OCI-LY7 (cell line): ENCODE measurements around the gene LILRA5. TPM values are rescaled to one million over a fixed set of nuclear protein-coding genes. Genes with fewer than 3 reads are reported as not detected.
"Not testable (repeated sequence)": the region's sequence is repeated elsewhere in the genome, so short reads cannot be mapped to it uniquely, and the experiment has no call there.

ENCODE experiments used
- BruUV-seq: library from RNA; stranded (reverse); fragments of 400-500 nt; replicated peaks from 2 replicates; lab custom pipeline; 2021; lab: Mats Ljungman, UMichigan
- CTCF ChIA-PET: fragments of 300-600 bp; sonication (Branson Sonifier 250); formaldehyde crosslinking; loops from one replicate; lab custom pipeline; 2022; ENCODE audit warnings: antibody characterized with exemption; ENCODE audit not compliant: unreplicated experiment; lab: Charles Lee
- POLR2A ChIA-PET: fragments of 300-600 bp; sonication (Branson Sonifier 250); formaldehyde crosslinking; loops from one replicate; lab custom pipeline; 2022; ENCODE audit warnings: antibody characterized with exemption; lab: Charles Lee
- DNase-seq: peaks from one replicate; pipeline ENCODE4 v3.0.0-alpha.2; 2015; ENCODE audit warnings: low spot score
- H2AFZ ChIP-seq: fragments of 200-600 bp; sonication (generic), shearing (Covaris generic); 2 replicates; pipeline ENCODE4 v1.6.1; 2014; ENCODE audit warnings: mild to moderate bottlenecking, antibody characterized with exemption, low read length, moderate library complexity
- H3K27ac ChIP-seq: fragments of 200-600 bp; sonication (generic); 2 replicates; pipeline ENCODE4 v1.5.1; 2014; ENCODE audit warnings: mixed run types, low read depth, mild to moderate bottlenecking, moderate library complexity, low read length, inconsistent platforms; ENCODE audit not compliant: poor library complexity, severe bottlenecking
- H3K36me3 ChIP-seq: fragments of 200-600 bp; sonication (generic); 2 replicates; pipeline ENCODE4 v1.6.1; 2014; ENCODE audit warnings: mild to moderate bottlenecking, antibody characterized with exemption, low read length, moderate library complexity, mixed read lengths; ENCODE audit not compliant: insufficient read depth
- H3K4me1 ChIP-seq: fragments of 200-600 bp; sonication (generic); 2 replicates; pipeline ENCODE4 v1.5.1; 2014; ENCODE audit warnings: mild to moderate bottlenecking, low read length; ENCODE audit not compliant: insufficient read depth, poor library complexity, severe bottlenecking
- H3K4me2 ChIP-seq: fragments of 200-600 bp; sonication (generic); 2 replicates; pipeline ENCODE4 v1.6.1; 2014; ENCODE audit warnings: mild to moderate bottlenecking, low read length
- H3K4me3 ChIP-seq: fragments of 200-600 bp; sonication (generic); 2 replicates; pipeline ENCODE4 v1.5.1; 2014; ENCODE audit warnings: mild to moderate bottlenecking, low read depth, low read length; ENCODE audit not compliant: poor library complexity, severe bottlenecking
- H3K79me2 ChIP-seq: fragments of 200-600 bp; sonication (generic); 2 replicates; pipeline ENCODE4 v1.6.1; 2016; ENCODE audit warnings: low read depth, mild to moderate bottlenecking, low read length, moderate library complexity, mixed read lengths; ENCODE audit not compliant: insufficient read depth
- H3K9me2 ChIP-seq: fragments of 200-600 bp; sonication (generic); 2 replicates; pipeline ENCODE4 v1.6.1; 2016; ENCODE audit warnings: mild to moderate bottlenecking, low read length, mixed read lengths; ENCODE audit not compliant: insufficient read depth
- H3K9me3 ChIP-seq: fragments of 200-600 bp; sonication (generic); 2 replicates; pipeline ENCODE4 v1.6.1; 2014; ENCODE audit warnings: mild to moderate bottlenecking, mixed run types, low read length, mixed read lengths
- H4K20me1 ChIP-seq: fragments of 200-600 bp; sonication (generic); 2 replicates; pipeline ENCODE4 v1.6.1; 2014; ENCODE audit warnings: mild to moderate bottlenecking, antibody characterized with exemption, low read length, moderate library complexity, mixed read lengths; ENCODE audit not compliant: insufficient read depth
- EZH2phosphoT487 ChIP-seq: fragments of 200-600 bp; sonication (generic); IDR thresholded peaks from 2 replicates; pipeline ENCODE4 v1.6.1; 2018; ENCODE audit warnings: low read depth, borderline replicate concordance, mild to moderate bottlenecking, mixed run types, antibody characterized with exemption, low read length, moderate library complexity, mixed read lengths
- intact Hi-C: fragments of 100-400 bp; cut with micrococcal nuclease; formaldehyde crosslinking; loops from one replicate; pipeline ENCODE4 v1.10.0; 2022; ENCODE audit not compliant: unreplicated experiment
- total RNA-seq, 2 experiments: library from RNA; depleted of rRNA in 1 of 2; stranded (reverse); fragments of >200 nt in 1 of 2; shearing (Covaris generic) in 1 of 2; gene quantifications; 2 replicates each; pipeline ENCODE4 v1.2.3, GENCODE V29; 2014 to 2022
- TF ChIP-seq, protein P1 (sequence below): fragments of 200-600 bp; sonication (generic); conservative IDR thresholded peaks from 2 replicates; pipeline ENCODE4 v1.5.1; 2014; ENCODE audit warnings: mild to moderate bottlenecking, antibody characterized with exemption, low read length, moderate library complexity, mixed read lengths

Gene LILRA5
- total RNA-seq, 2 experiments from 2014 or later = not detected

DNA sequence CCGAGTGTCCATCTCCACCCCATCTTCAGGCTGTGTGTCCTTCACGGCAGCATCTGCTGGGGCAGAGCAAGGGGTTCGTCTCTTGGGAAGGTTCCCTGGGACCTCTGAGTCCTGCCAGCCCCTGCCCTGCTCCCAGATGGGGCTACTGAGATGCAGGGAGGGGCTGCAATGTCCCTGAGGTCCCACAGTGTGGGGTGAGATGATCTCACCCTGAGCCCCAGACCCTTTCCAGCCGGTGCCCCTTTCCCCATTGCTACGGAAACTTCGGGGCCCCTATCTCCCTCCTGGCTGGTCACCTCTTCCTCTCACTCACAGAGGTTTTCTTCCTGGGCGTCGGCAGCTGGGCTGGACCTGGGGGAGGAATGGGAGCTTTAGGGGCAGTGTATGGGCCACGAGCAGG, 37.0 kb downstream of the LILRA5 start:
- CTCF ChIA-PET = no interaction called here

DNA sequence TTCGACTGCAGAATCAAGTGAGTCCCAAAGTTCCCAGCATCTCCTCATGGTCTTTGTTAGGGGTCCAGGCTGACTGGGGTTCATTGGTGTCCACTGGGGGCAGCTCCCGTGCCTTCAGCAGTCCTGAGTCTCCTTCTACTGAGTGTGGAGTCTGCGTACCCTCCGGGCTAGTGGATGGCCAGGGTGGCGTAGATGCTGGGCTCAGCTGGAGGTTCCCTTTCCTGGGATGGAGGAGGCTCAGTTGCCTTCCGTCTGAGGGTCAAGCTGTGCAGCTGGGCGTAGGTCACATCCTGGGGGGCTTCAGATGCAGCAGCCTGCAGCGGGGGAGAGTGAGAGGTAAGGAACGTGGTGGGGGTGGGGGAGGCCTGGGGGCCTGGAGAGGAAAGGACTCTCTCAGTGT, 38.5 kb downstream of the LILRA5 start:
- POLR2A ChIA-PET, H3K4me2 ChIP-seq, H3K4me1 ChIP-seq, H3K4me3 ChIP-seq, H4K20me1 ChIP-seq, H3K9me3 ChIP-seq, H3K79me2 ChIP-seq, CTCF ChIA-PET, H2AFZ ChIP-seq, DNase-seq, intact Hi-C loops, H3K9me2 ChIP-seq, BruUV-seq, H3K36me3 ChIP-seq, H3K27ac ChIP-seq: not testable (repeated sequence)

More for the DNA sequence above, 37.0 kb downstream of the LILRA5 start:
- intact Hi-C loops = no loop called here
- Histone ChIP-seq H3K79me2 (no peaks in the 10 kb centered on the region), H2AFZ (no peak overlapping the region), H3K4me3 (no peak overlapping the region), H3K27ac (no peak overlapping the region), H3K36me3 (no peaks in the 10 kb centered on the region), H3K9me2 (no peaks in the 10 kb centered on the region), H3K9me3 (no peaks in the 10 kb centered on the region), H3K4me2 (no peak overlapping the region), H3K4me1 (peaks cover 3% of the 10 kb centered on the region), H4K20me1 (no peaks in the 10 kb centered on the region)
- no TSS peak for BruUV-seq
- POLR2A ChIA-PET = no interaction called here
- no peak for DNase-seq
- TF ChIP-seq EZH2phosphoT487 = no peak
- TF ChIP-seq, protein P1, sequence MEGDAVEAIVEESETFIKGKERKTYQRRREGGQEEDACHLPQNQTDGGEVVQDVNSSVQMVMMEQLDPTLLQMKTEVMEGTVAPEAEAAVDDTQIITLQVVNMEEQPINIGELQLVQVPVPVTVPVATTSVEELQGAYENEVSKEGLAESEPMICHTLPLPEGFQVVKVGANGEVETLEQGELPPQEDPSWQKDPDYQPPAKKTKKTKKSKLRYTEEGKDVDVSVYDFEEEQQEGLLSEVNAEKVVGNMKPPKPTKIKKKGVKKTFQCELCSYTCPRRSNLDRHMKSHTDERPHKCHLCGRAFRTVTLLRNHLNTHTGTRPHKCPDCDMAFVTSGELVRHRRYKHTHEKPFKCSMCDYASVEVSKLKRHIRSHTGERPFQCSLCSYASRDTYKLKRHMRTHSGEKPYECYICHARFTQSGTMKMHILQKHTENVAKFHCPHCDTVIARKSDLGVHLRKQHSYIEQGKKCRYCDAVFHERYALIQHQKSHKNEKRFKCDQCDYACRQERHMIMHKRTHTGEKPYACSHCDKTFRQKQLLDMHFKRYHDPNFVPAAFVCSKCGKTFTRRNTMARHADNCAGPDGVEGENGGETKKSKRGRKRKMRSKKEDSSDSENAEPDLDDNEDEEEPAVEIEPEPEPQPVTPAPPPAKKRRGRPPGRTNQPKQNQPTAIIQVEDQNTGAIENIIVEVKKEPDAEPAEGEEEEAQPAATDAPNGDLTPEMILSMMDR = no peak

DNA sequence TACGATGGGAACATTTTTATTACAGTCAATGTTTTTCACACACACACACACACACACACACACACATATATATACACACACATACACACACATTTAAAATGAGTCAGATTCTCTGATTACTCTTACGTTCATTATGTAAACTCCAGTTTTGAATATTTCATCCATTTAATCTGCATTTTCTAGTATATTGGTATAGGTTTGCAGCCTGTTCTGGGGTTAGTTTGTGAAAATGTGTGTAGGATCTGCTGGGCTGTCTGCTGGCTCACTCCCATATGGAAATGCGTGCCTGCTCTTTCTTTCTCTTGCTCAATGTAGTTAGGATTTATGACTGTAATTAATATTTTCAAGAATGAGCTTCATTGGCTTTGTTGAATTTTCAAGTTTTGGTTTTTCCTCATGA, 39.1 kb downstream of the LILRA5 start:
- no TSS peak for BruUV-seq
- H2AFZ ChIP-seq = no peak overlapping the region
- H3K4me3 ChIP-seq = no peak overlapping the region
- no peaks in the 10 kb centered on the region for H3K79me2 ChIP-seq
- POLR2A ChIA-PET = no interaction called here
- no peak overlapping the region for H3K4me2 ChIP-seq
- no peaks in the 10 kb centered on the region for H3K9me3 ChIP-seq
- H4K20me1 ChIP-seq = no peaks in the 10 kb centered on the region
- intact Hi-C loops = no loop called here
- no peak overlapping the region for H3K27ac ChIP-seq
- H3K4me1 ChIP-seq = no peaks in the 10 kb centered on the region
- CTCF ChIA-PET = no interaction called here
- no peaks in the 10 kb centered on the region for H3K9me2 ChIP-seq
- DNase-seq = no peak
- TF ChIP-seq, protein P1 = no peak
- TF ChIP-seq EZH2phosphoT487 = no peak
- no peaks in the 10 kb centered on the region for H3K36me3 ChIP-seq

DNA sequence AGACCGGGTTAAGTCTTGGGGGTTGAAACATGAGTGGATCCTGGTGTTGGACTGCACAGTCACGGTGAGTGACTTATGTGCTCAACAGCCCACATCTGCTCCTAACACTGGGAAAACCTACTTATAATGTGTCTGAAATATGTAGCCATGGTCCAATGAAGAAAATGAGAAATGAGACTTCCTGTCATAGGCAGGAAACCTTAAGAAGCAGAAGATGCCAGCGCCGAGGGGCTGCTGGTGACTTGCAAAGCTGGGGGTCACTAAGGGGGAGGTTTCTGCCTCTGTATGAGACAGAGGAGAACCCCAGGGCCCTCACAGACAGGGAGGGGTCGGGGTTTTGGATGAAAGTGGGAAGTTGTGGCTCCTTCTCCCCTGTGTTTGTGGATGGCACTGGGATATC, 40.8 kb downstream of the LILRA5 start:
- H3K36me3 ChIP-seq, DNase-seq, H2AFZ ChIP-seq, CTCF ChIA-PET, H3K4me2 ChIP-seq, H3K4me1 ChIP-seq, POLR2A ChIA-PET, H3K9me2 ChIP-seq, BruUV-seq, H3K4me3 ChIP-seq, H3K9me3 ChIP-seq, H3K27ac ChIP-seq, H4K20me1 ChIP-seq, H3K79me2 ChIP-seq, intact Hi-C loops: not testable (repeated sequence)

DNA sequence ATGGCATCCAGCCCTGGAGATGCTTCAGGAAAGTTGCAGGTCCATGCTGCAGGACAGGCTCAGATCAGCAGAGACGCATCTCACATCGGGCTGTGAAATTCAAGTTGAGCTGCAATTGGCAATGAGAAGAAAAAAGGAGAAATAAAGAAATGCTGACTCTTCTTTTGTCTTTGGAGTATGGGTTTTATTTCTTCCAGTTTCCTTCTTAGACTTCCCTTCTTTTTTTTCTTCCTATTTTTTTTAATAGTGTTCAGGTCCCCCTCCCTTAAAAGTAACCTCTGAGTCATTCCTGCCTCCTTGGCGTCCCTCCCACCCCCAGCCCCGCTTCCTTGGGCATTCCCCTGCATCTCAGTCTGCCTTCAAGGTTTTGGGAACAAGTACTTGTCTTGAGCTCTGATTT, 41.4 kb downstream of the LILRA5 start:
- H3K9me3 ChIP-seq, BruUV-seq, H3K36me3 ChIP-seq, H3K79me2 ChIP-seq, H3K4me1 ChIP-seq, DNase-seq, H3K27ac ChIP-seq, H3K4me2 ChIP-seq, H2AFZ ChIP-seq, CTCF ChIA-PET, H4K20me1 ChIP-seq, intact Hi-C loops, H3K9me2 ChIP-seq, POLR2A ChIA-PET, H3K4me3 ChIP-seq: not testable (repeated sequence)
